LNCAP (cell line): ENCODE results near the gene MYO1B.

Source experiments
- TF ChIP-seq, protein P1 (sequence below): fragments of 450-650 bp; IDR thresholded peaks from 2 replicates; pipeline ENCODE4 v1.5.1; 2017; ENCODE audit warnings: mild to moderate bottlenecking

The MYO1B gene

DNA sequence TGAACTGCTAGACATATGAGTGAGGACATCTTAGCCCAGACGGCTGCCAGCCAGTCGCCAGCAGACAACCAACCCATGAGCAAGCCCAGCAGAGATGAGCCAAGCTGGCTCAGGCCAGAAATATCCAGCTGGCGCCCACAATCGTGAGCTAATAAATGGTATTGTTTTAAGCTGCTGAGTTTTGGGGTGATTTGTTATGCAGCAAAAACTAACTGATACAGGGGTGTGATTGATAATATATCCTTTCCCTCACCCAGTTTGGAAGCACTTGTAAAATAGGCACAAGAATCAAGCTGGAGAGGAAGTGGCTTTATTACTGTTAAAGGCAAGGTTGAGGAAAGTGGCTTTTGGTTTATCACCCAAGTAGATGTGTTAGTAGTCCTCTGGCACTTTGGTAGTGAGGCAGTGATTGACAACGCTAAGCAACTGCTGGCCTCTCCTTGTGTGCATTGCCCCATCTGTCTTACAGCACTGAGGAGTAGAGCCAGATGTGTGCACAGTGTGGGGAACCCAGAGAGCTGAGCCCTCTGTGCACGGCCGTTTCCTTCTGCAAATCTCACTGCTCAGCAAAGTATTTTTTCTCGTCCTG is 110.1 kb downstream of the MYO1B start:
- TF ChIP-seq, protein P1, sequence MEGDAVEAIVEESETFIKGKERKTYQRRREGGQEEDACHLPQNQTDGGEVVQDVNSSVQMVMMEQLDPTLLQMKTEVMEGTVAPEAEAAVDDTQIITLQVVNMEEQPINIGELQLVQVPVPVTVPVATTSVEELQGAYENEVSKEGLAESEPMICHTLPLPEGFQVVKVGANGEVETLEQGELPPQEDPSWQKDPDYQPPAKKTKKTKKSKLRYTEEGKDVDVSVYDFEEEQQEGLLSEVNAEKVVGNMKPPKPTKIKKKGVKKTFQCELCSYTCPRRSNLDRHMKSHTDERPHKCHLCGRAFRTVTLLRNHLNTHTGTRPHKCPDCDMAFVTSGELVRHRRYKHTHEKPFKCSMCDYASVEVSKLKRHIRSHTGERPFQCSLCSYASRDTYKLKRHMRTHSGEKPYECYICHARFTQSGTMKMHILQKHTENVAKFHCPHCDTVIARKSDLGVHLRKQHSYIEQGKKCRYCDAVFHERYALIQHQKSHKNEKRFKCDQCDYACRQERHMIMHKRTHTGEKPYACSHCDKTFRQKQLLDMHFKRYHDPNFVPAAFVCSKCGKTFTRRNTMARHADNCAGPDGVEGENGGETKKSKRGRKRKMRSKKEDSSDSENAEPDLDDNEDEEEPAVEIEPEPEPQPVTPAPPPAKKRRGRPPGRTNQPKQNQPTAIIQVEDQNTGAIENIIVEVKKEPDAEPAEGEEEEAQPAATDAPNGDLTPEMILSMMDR, result no peak

DNA sequence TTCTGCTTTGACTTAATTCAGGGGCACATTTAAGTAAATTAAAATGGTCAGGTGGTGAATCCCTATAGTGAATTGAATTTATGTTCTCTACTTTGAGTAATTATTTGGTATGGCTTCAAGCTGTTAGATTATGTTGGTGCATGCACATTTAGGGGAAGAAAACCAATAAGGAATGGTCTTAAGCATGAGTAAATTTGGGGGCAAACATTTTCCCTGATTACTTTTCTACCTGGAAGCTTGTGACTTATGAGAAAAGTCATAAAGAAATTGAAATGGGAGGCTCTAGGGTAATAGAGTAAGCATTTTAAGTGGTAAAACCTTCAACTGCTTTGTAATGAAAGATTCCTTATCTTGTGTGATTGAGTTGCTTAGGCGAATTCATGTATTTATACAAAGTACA is 112.5 kb downstream of the MYO1B start:
- TF ChIP-seq, protein P1, result no peak

DNA sequence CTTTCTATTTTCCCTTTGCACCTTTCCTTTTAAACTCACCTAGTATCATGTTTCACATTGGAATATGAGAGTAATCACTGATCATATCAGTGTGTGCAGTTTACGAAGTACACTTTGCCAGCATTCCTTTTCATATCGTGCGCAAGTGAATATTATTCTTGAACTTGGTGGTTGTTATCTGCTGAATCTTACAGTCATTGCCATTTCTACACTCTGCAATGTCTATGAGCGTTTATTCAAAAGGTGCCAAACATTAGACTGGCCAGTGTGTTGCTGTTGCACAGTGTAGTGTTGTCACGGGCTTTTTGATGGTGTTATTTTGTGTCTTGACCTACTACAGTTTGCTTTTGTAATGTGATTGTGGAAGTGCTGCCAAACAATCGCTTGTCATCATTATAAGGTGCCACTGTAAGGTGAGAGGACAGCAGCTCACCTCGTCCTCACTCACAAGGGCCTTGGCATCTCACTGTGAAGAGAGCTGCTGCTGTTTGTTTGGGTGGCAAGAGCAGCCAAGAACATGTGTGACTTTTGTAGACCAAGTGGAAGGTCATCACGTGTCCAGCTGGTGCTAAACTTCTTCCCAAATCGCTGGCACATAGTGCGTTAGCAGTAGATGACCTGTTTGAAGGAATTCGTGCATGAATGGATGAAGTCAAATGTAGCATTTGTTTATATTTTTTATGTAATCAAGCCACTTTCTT is 113.3 kb downstream of the MYO1B start:
- TF ChIP-seq, protein P1, result no peak

DNA sequence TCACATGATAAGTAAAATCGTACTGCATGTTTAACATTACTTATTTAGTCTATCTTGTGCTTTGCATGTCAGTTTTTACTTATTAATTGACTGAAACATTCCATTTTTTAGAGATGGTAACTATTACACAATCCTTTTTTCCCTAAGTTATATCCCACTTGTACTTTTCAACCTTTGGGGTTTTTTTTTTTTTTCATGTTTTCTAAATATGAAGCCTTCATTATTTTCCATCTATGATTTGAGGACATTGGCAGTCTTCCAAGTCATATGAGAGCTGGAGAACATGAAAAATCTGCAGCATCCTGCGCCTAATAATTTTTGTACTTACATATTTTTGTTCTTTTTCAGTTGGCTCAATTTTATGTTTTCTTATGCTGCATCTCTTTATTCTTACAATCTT is 113.9 kb downstream of the MYO1B start:
- TF ChIP-seq, protein P1, result no peak

DNA sequence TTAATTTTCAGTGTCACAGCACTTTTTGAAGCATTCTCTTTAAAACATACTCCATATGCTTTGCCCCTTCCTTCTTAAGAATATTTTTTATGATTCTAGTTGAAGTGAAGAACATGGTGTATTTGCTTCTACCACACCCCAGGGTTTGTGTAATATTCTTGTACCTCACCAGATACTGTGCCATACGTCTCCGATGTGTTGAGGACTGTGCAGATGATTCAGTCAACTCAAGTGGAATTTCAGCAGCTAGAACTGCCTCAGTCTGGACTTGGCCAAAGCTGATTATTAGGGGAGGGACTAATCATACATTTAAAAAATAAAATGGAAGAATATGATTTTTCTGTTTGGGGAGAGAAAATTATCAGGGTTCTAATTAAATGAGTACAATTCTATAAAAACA is 115.7 kb downstream of the MYO1B start:
- TF ChIP-seq, protein P1, result no peak

DNA sequence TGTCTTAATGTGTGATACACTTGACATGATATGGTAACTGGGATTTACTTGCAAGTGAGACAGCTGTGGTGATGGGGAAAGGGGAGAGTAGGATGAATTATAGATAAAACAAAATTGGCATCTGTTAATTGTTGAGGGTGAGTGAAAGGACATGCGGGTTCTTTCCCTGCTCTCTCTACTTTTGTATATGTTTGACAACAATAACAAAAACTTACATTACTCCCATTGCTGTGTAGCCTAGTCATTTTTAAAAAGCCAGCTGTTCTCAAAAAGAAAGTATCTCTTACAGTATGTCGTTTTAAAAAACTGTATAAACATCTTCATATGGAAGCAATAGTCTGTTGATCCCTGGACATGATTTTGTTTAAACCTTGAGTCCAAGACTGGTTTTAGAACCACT is 117.6 kb downstream of the MYO1B start:
- TF ChIP-seq, protein P1, result no peak

DNA sequence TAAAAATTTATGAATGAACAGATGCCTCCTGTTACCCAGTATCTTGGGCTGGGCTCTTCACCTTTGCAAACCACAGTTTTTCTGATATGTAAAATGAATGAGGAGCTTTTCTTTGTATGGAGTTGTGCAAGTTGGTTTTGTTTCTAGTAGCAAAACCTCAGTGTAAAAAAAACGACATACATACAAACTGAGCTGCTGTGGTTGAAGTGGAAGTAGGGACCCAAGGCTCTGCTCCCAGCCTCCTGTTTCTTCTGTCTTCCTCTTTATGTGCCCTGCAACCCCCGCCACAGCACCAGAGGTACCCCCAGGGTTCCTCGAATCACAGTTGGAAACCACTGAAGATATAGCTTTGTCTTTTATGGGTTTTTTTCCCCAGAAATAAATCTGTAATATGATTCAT is 118.1 kb downstream of the MYO1B start:
- TF ChIP-seq, protein P1, result no peak

DNA sequence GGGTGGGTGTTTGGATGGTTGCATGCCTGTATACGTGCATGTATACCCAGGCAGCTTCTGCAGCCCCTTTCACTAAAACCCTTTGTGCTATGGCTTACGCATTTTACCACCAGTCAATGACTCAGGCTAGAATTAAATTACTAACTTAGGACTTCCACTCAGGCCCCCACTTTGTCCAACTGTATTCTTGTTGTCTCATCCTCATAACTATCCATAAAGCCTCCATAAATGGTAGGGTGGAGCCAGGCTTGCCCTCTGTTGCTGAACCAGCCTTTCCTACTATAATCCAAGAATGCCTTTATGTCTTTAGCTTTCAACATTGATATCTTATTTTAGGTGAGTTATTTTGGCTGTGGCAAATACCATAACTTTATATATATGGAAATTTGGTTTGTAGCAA is 119.9 kb downstream of the MYO1B start:
- TF ChIP-seq, protein P1, result no peak
